B cell (primary cell): Measurements from ENCODE around the gene PSMG3.

Experiments used
- EZH2 ChIP-seq: IDR thresholded peaks from 2 replicates; pipeline ENCODE4 v1.6.1; 2012; ENCODE audit warnings: borderline replicate concordance, low read depth, mild to moderate bottlenecking, moderate library complexity, low read length; ENCODE audit not compliant: insufficient read depth, poor library complexity, severe bottlenecking
- TF ChIP-seq, protein P1 (sequence below): fragments of 200-600 bp; IDR thresholded peaks from one replicate; pipeline ENCODE4 v1.8.0; 2022; ENCODE audit warnings: antibody characterized with exemption, mild to moderate bottlenecking

- TF ChIP-seq, protein P1, sequence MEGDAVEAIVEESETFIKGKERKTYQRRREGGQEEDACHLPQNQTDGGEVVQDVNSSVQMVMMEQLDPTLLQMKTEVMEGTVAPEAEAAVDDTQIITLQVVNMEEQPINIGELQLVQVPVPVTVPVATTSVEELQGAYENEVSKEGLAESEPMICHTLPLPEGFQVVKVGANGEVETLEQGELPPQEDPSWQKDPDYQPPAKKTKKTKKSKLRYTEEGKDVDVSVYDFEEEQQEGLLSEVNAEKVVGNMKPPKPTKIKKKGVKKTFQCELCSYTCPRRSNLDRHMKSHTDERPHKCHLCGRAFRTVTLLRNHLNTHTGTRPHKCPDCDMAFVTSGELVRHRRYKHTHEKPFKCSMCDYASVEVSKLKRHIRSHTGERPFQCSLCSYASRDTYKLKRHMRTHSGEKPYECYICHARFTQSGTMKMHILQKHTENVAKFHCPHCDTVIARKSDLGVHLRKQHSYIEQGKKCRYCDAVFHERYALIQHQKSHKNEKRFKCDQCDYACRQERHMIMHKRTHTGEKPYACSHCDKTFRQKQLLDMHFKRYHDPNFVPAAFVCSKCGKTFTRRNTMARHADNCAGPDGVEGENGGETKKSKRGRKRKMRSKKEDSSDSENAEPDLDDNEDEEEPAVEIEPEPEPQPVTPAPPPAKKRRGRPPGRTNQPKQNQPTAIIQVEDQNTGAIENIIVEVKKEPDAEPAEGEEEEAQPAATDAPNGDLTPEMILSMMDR, result no peak
- TF ChIP-seq EZH2, result no peak
These were observed 12.8 kb downstream of the PSMG3 start for GRCh38 chr7:1557006-1557405.
